Sigmoid colon (tissue), 7 donors: ENCODE data around the gene OR8D1. TPM values are rescaled to one million over a fixed set of nuclear protein-coding genes. Genes with fewer than 3 reads are reported as not detected.

ENCODE experiments used
- DNase-seq: peaks from one replicate; pipeline ENCODE4 v3.0.0-alpha.2; 2019
- H3K27ac ChIP-seq, 4 donors: fragments of 200-600 bp; sonication (generic); one replicate each; pipeline ENCODE4 v1.5.1; 2016 to 2019; ENCODE audit warnings: mild to moderate bottlenecking in 1 of 4
- H3K27me3 ChIP-seq, 3 donors: fragments of 200-600 bp; sonication (generic); one replicate each; pipeline ENCODE4 v1.5.1; 2019; ENCODE audit warnings: mild to moderate bottlenecking in 1 of 3
- H3K36me3 ChIP-seq, 4 donors: fragments of 200-600 bp; sonication (generic); one replicate each; pipeline ENCODE4 v1.5.1; 2016 to 2019
- H3K4me1 ChIP-seq, 4 donors: fragments of 200-600 bp; sonication (generic); one replicate each; pipeline ENCODE4 v1.5.1; 2017 to 2019
- H3K4me3 ChIP-seq, 4 donors: fragments of 200-600 bp; sonication (generic); one replicate each; pipeline ENCODE4 v1.5.1; 2017 to 2019; ENCODE audit warnings: mild to moderate bottlenecking in 2 of 4, moderate library complexity in 1 of 4
- H3K9me3 ChIP-seq, 4 donors: fragments of 200-600 bp in 3 of 4; sonication (generic) in 3 of 4; one replicate each; pipeline versions ENCODE4 v1.5.1 to v1.6.1; 2013 to 2019
- CTCF ChIP-seq, 4 experiments: fragments of 450-650 bp in 3 of 4; fragments of 200-600 bp in 1 of 4; IDR thresholded peaks; one replicate each; pipeline ENCODE4 v1.5.1; 2016 to 2019; ENCODE audit warnings: antibody characterized with exemption in 4 of 4, mild to moderate bottlenecking in 3 of 4, moderate library complexity in 2 of 4
- EP300 ChIP-seq, 4 donors: sonication (generic); formaldehyde crosslinking; IDR thresholded peaks; one replicate each; pipeline ENCODE4 v1.6.1; 2017; ENCODE audit warnings: antibody characterized with exemption in 4 of 4
- POLR2A ChIP-seq, 2 donors: fragments of 450-650 bp; IDR thresholded peaks; one replicate each; pipeline ENCODE4 v1.6.1; 2016; ENCODE audit warnings: antibody characterized with exemption in 2 of 2, mild to moderate bottlenecking in 2 of 2, moderate library complexity in 2 of 2
- POLR2AphosphoS5 ChIP-seq, 4 donors: sonication (generic); formaldehyde crosslinking; IDR thresholded peaks; one replicate each; pipeline ENCODE4 v1.6.1; 2017; ENCODE audit warnings: antibody characterized with exemption in 4 of 4
- WGBS, 2 donors: extraction: QIAGEN DNeasy Blood & Tissue Kit; methylation state at CpG; one replicate each; pipeline ENCODE4 v1.1.7; 2013; 5-methylcytosine and 5-hydroxymethylcytosine counted together
- intact Hi-C: fragments of 100-400 bp; cut with DNase I; formaldehyde crosslinking; loops from one replicate; pipeline ENCODE4 v1.15.1; 2023
- polyA plus RNA-seq, 3 donors: library from polyadenylated mRNA; stranded (reverse); fragments of 200-250 nt; gene quantifications; one replicate each; pipeline ENCODE4 v1.2.3, GENCODE V29; 2013
- total RNA-seq, 4 donors: library from RNA; depleted of rRNA; stranded (reverse); fragments of >200 nt; gene quantifications; one replicate each; pipeline ENCODE4 v1.1.0, GENCODE V29; 2016
- donor health status: healthy with polysubstance abuse.
- donor health status: Bipolar disorder and iron deficiency.
- donor health status: healthy.

Gene OR8D1
- total and polyA plus RNA-seq, 7 donors: not detected

DNA sequence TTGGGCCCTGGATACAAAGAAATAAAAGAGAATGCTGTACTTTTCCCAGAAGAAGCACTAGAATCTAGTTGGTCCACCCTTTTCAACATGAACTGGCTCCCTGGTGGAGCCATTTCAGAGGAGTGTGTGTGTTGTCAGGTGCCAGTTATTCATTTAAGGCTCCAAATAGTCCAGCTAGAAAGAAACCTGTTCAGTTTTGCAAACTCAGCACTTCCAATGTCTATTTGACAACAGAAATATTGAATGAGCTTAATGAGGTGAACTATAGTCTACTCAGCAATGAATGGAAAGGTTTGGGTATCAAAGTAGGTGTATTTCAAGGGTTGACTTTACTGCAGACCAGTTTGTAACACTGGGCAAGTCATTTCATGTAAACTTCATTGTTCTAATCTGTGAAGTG lies 2.1 kb downstream of the OR8D1 start:
- DNase-seq: no peak
- no peak for TF ChIP-seq EP300 (IDR thresholded peaks at IDR 0.05)

DNA sequence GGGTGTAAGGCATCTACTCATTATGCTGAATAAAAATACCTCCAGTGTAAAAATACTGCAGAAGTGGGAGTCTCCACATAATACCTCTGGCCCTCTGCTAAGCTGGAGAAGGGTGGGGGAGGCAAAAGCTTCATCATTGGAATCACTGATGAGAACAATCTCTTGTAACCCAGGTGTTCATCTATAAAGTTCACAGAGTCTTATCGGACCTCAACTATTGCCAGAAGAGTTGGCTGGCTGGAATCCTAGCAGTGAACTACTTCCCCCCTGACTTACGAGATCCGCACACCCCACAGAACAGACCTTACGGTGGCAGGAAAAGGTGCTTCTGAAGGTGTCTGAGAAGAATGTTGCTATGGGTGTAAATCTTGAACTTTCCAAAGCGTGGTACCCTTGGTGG lies 2.5 kb downstream of the OR8D1 start:
- no peaks in the 10 kb centered on the region for H3K4me1 ChIP-seq
- no peak overlapping the region for H3K27ac ChIP-seq
- H3K27me3 ChIP-seq: no peaks in the 10 kb centered on the region
- no peak for DNase-seq
- H3K36me3 ChIP-seq: no peaks in the 10 kb centered on the region
- H3K9me3 ChIP-seq: no peaks in the 10 kb centered on the region
- WGBS, 2 donors: 77 to 85% methylated on average over 5 of the region's 5 CpGs
- no peak overlapping the region for H3K4me3 ChIP-seq
- intact Hi-C loops: no loop called here
- TF ChIP-seq CTCF (IDR thresholded peaks at IDR 0.05): no peak
- no peak for TF ChIP-seq EP300 (IDR thresholded peaks at IDR 0.05)
- no peak for TF ChIP-seq POLR2AphosphoS5 (IDR thresholded peaks at IDR 0.05)
- no peak for TF ChIP-seq POLR2A (IDR thresholded peaks at IDR 0.05)

More for the DNA sequence above, 2.1 kb downstream of the OR8D1 start:
- Histone ChIP-seq H3K27me3 (no peaks in the 10 kb centered on the region), H3K4me3 (no peak overlapping the region), H3K4me1 (no peaks in the 10 kb centered on the region), H3K36me3 (no peaks in the 10 kb centered on the region), H3K9me3 (no peaks in the 10 kb centered on the region), H3K27ac (no peak overlapping the region)
- intact Hi-C loops: no loop called here

DNA sequence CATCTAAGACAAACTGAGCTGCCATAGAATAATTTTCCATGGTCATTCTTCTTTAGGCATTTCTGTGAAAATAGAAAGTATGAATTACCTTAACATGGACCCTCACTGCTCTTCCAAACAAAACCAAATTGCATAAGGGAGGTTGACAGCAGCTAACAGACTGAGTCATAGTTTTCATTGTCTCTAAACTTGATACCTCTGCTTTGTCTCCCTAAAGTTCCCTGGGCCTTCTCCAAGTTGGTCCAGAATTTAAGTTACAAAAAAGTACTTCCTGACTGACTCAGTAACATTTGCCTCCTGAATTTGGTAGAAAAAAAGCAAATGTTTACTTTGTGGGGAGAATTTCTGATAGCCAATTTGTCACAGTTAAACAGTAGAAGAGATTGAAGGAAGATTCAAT lies 3.0 kb downstream of the OR8D1 start:
- no peak for TF ChIP-seq CTCF (IDR thresholded peaks at IDR 0.05)
- TF ChIP-seq POLR2A (IDR thresholded peaks at IDR 0.05): no peak
- no peak for TF ChIP-seq EP300 (IDR thresholded peaks at IDR 0.05)
- DNase-seq: no peak
- Histone ChIP-seq H3K27me3 (no peaks in the 10 kb centered on the region), H3K9me3 (no peaks in the 10 kb centered on the region), H3K36me3 (no peaks in the 10 kb centered on the region), H3K4me1 (no peaks in the 10 kb centered on the region), H3K4me3 (no peak overlapping the region), H3K27ac (no peak overlapping the region)
- intact Hi-C loops: no loop called here

DNA sequence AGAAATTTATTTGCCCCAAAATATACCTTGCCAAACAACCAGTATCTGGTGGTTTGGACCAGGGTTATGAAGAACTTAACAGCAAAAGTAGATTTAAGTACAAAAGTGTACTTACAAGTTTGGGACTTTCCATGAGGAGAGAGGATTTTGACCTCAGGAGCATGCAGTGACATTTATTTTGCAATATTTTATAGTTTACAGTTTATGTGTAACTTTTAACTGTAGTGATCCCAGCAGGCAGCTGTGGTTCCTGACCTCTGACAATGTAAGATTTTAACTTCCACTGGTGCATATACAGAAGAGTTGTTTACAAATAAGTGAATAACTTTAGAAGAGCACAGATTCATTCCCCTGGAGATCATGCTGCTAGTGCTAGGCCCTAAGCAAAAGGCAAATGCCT lies 6.7 kb downstream of the OR8D1 start:
- intact Hi-C loops: no loop called here
- no peak for DNase-seq
- H3K27me3 ChIP-seq: no peaks in the 10 kb centered on the region
- H3K4me3 ChIP-seq: no peak overlapping the region
- no peaks in the 10 kb centered on the region for H3K9me3 ChIP-seq
- no peaks in the 10 kb centered on the region for H3K4me1 ChIP-seq
- H3K27ac ChIP-seq: no peak overlapping the region
- H3K36me3 ChIP-seq: no peaks in the 10 kb centered on the region
- TF ChIP-seq POLR2A (IDR thresholded peaks at IDR 0.05) (no peak), CTCF (IDR thresholded peaks at IDR 0.05) (no peak), POLR2AphosphoS5 (IDR thresholded peaks at IDR 0.05) (no peak), EP300 (IDR thresholded peaks at IDR 0.05) (no peak)

DNA sequence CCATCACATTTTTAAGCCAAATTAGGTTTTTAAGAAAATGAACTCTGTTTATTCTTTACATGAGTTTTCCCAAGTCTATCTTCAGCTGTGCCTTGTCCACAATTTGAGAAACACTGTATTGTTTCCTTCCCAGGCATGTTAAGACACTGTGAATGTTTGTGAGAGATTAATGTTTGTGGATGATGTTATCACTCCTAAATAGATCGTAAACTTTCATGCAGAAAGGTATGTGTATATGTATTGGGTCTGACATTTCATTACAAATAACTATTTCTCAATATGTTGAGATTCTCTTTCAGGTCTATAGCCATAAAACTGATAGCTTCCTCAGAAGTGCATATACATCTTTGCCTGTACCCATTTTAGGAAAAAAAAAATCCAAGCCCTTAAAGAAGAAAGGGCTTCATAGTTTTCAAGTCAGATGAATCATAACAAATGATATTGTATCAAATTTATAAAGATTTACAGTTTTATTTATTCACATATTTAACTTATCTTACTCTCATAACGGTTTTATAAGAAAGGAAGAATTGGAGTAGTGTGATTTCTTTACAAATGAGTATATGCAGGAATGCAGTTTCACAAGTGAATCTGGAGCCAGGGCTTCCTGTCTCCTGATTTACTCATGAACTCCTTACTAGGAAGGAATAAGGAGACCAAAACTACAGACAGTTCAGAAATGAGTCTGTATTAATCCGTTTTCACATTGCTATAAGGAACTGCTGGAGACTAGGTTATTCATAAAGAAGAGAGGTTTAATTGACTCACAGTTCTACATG lies 11.2 kb downstream of the OR8D1 start:
- 52 to 67% methylated on average over 3 of the region's 3 CpGs for WGBS, 2 donors
- Histone ChIP-seq H3K27ac (no peak overlapping the region), H3K36me3 (no peaks in the 10 kb centered on the region), H3K4me3 (no peak overlapping the region), H3K4me1 (no peaks in the 10 kb centered on the region), H3K27me3 (no peaks in the 10 kb centered on the region), H3K9me3 (no peaks in the 10 kb centered on the region)
- no peak for DNase-seq
- intact Hi-C loops: no loop called here
- TF ChIP-seq POLR2A (IDR thresholded peaks at IDR 0.05): no peak
- TF ChIP-seq POLR2AphosphoS5 (IDR thresholded peaks at IDR 0.05): no peak
- no peak for TF ChIP-seq CTCF (IDR thresholded peaks at IDR 0.05)
- TF ChIP-seq EP300 (IDR thresholded peaks at IDR 0.05): no peak
